ENCODE results near the gene ATF6. TPM values are rescaled to one million over a fixed set of nuclear protein-coding genes. Genes with fewer than 3 reads are reported as not detected.

Gene ATF6
- total and polyA plus RNA-seq, 9 of the 15 experiments (the other 6 are each of a cell fraction or from before 2014, with no cell fraction given) = 11.7 to 32.4 (median 20.4) TPM

- Histone ChIP-seq H3K9me1 (ENCODE audit: control insufficient read depth, insufficient read depth, low read length) (no peaks in the 10 kb centered on the region), H3K9ac (ENCODE audit: insufficient read depth in 1 of 2, low read depth in 2 of 2, low read length in 2 of 2) (no peak overlapping the region), H4K20me1 (replicated peaks; ENCODE audit: control insufficient read depth, insufficient read depth, low read length) (no peaks in the 10 kb centered on the region), H3K4me3 (no peak overlapping the region), H3K79me2 (ENCODE audit: control insufficient read depth, insufficient read depth, low read length) (no peaks in the 10 kb centered on the region), H3K9me3 (replicated peaks; ENCODE audit: control insufficient read depth, insufficient read depth, low read depth, low read length) (no peaks in the 10 kb centered on the region), H2AFZ (ENCODE audit: low read depth, low read length) (no peak overlapping the region), H3K4me1 (replicated peaks in 1 of 2; ENCODE audit: control insufficient read depth in 2 of 2, insufficient read depth in 2 of 2, low read length in 2 of 2) (no peaks in the 10 kb centered on the region), H3K4me2 (ENCODE audit: insufficient read depth, low read length) (no peak overlapping the region), H3K36me3 (ENCODE audit: control insufficient read depth, insufficient read depth, low read length) (no peaks in the 10 kb centered on the region), H3K27me3 (ENCODE audit: control insufficient read depth in 2 of 2, insufficient read depth in 2 of 2, low read length in 2 of 2) (no peaks in the 10 kb centered on the region), H3K27ac (ENCODE audit: extremely low read depth, low read depth, low read length) (no peak overlapping the region)
- FAIRE-seq (no peak), DNase-seq (ENCODE audit: extremely low read depth in 1 of 4, low spot score in 3 of 4) (no peak), ATAC-seq (no peak)
- WGBS (ENCODE audit: insufficient coverage, low coverage, missing lambda C conversion rate) = 93% methylated on average over 1 of the region's 1 CpG
- POLR2A ChIA-PET = interaction anchor here (0.5 to 1.0 kb wide), 3 partner anchors 15 to 1391 kb away, joined by 3 to 4 read pairs (median 3); no protein-coding TSS in a partner anchor
- CTCF ChIA-PET (ENCODE audit: low intra/inter-chr PET ratio) = no interaction called here
- no TSS peak for BruUV-seq (replicated peaks)
- TF ChIP-seq MAX (CRISPR knock-in tag; IDR thresholded peaks at IDR 0.05) (no peak), CHAMP1 (IDR thresholded peaks at IDR 0.05) (no peak), ZNF740 (CRISPR knock-in tag; IDR thresholded peaks at IDR 0.05) (no peak), ZNF740 (tag; IDR thresholded peaks at IDR 0.05) (no peak), KLF16 (IDR thresholded peaks at IDR 0.05) (no peak), ERF (CRISPR knock-in tag; IDR thresholded peaks at IDR 0.05) (no peak), GABPA (tag; conservative IDR thresholded peaks at IDR 0.05; ENCODE audit: low read depth) (no peak), GTF2B (IDR thresholded peaks at IDR 0.05; ENCODE audit: extremely low read depth, insufficient read length) (no peak), XRCC3 (IDR thresholded peaks at IDR 0.05) (no peak), TGIF2 (CRISPR knock-in tag; IDR thresholded peaks at IDR 0.05) (no peak), RHOXF2B (CRISPR knock-in tag; conservative IDR thresholded peaks at IDR 0.05) (no peak), CBFB (CRISPR knock-in tag; IDR thresholded peaks at IDR 0.05) (no peak), ATF3 (IDR thresholded peaks at IDR 0.05) (no peak), ATF3 (CRISPR knock-in tag; conservative IDR thresholded peaks at IDR 0.05) (no peak), GATAD2B (IDR thresholded peaks at IDR 0.05; ENCODE audit: borderline replicate concordance) (no peak)
- in situ Hi-C loops (cut with MboI) (no loop called here), intact Hi-C loops (cut with micrococcal nuclease) (no loop called here)
Observed at GRCh38 chr1:161929137-161929536, 163.0 kb downstream of the ATF6 start.
